Stimulated activated memory B cell treated with anti-CD40 and anti-IgM and Interleukin-4, amounts not matched to agents 10 μg/mL and 1 μg/mL and 100 μg/mL, for 72 hours (primary cell): Measurements from ENCODE around the gene FAM204A.

Source experiments
- ATAC-seq: fragments of 150-1000 bp; cut with Tn5 transposase; 2 replicates; pipeline ENCODE4 v1.10.0; 2021
- H3K27ac Mint-ChIP-seq: one replicate; pipeline ENCODE4 v1.8.0; 2022; ENCODE audit warnings: mild to moderate bottlenecking, mixed read lengths
- H3K27me3 Mint-ChIP-seq: one replicate; pipeline ENCODE4 v1.8.0; 2022; ENCODE audit warnings: mixed read lengths
- H3K36me3 Mint-ChIP-seq: one replicate; pipeline ENCODE4 v1.8.0; 2022; ENCODE audit warnings: mixed read lengths
- H3K4me1 Mint-ChIP-seq: one replicate; pipeline ENCODE4 v1.8.0; 2022; ENCODE audit warnings: mixed read lengths
- H3K4me3 Mint-ChIP-seq: one replicate; pipeline ENCODE4 v1.8.0; 2022; ENCODE audit warnings: mild to moderate bottlenecking, moderate library complexity, mixed read lengths
- H3K9me3 Mint-ChIP-seq: one replicate; pipeline ENCODE4 v1.8.0; 2022; ENCODE audit warnings: mixed read lengths

The FAM204A gene

GRCh38 chr10:118276204-118276603, 65.9 kb downstream of the FAM204A start:
- no peaks in the 10 kb centered on the region for H3K36me3 Mint-ChIP-seq
- no peak overlapping the region for H3K4me3 Mint-ChIP-seq
- peaks cover 5% of the 10 kb centered on the region for H3K9me3 Mint-ChIP-seq
- H3K4me1 Mint-ChIP-seq = no peaks in the 10 kb centered on the region
- no peak overlapping the region for H3K27ac Mint-ChIP-seq
- ATAC-seq = no peak
- H3K27me3 Mint-ChIP-seq = no peaks in the 10 kb centered on the region

DNA sequence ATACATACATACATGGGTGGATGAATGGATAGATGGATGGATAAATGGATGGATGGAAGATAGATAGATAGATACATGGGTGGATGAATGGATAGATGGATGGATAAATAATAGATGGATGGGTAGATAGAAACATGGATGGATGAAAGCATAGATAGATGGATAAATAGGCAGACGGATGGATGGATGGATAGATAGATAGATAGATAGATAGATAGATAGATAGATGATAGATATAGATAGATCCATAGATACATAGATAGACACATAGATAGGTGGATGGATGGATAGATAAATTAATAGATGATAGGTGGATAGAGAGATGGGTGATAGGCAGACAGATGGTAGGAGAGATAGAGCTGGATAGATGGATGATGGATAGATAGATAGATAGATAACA, 68.5 kb downstream of the FAM204A start:
- no peak overlapping the region for H3K4me3 Mint-ChIP-seq
- no peak overlapping the region for H3K27ac Mint-ChIP-seq
- no peaks in the 10 kb centered on the region for H3K27me3 Mint-ChIP-seq
- H3K9me3 Mint-ChIP-seq = peaks cover 3% of the 10 kb centered on the region
- no peaks in the 10 kb centered on the region for H3K4me1 Mint-ChIP-seq
- no peaks in the 10 kb centered on the region for H3K36me3 Mint-ChIP-seq
- ATAC-seq = no peak

DNA sequence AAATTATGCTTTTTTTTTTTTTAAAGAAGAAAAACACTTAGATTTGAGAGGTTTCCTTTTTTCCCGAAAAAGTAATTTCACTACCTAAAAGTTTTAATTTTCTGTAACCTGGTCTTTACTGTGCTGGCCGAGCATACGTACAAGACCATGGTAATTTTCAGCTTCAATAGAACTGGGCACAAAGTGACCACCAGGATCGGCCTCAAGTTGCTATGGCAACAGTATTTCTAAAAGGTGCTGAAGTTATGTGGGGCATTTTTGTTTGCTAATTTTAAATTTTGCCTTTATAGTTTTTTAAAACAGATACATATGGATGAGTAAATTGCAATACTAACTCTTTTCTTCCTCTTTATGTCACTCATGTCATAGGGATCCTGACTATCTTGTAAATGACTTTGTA, 69.4 kb downstream of the FAM204A start:
- H3K4me1 Mint-ChIP-seq = no peaks in the 10 kb centered on the region
- H3K27ac Mint-ChIP-seq = no peak overlapping the region
- H3K4me3 Mint-ChIP-seq = no peak overlapping the region
- no peaks in the 10 kb centered on the region for H3K36me3 Mint-ChIP-seq
- no peak for ATAC-seq
- H3K27me3 Mint-ChIP-seq = peaks cover 9% of the 10 kb centered on the region
- H3K9me3 Mint-ChIP-seq = peaks cover 3% of the 10 kb centered on the region

DNA sequence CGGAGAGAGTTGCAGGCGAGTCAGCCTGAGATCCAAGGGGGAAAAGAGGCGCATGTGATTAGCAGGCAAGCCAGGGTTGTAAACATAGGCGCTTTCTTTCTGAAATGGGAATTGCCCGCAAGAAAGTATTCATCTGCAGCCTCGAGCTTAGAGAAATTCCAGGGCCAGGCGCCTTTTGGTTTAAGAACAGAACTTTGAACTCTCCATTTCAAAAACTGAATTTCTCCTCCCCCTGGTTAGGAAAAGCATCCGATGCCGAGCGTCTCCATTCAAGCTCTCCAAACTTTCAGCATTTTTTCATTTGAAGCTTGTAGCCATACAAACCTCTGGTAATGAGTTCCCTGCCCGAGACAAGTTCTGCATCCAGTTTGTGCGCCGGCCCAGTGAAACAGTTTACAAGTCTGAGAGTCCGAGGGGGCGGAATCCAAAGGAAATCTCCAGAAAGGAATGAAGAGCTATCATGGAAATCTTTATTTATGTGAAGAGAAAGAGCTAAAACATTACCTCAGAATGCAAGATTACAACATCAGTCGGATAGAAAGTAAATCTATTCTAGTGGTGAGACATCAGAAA, 69.9 kb downstream of the FAM204A start:
- H3K4me1 Mint-ChIP-seq = no peaks in the 10 kb centered on the region
- H3K36me3 Mint-ChIP-seq = no peaks in the 10 kb centered on the region
- no peak overlapping the region for H3K27ac Mint-ChIP-seq

DNA sequence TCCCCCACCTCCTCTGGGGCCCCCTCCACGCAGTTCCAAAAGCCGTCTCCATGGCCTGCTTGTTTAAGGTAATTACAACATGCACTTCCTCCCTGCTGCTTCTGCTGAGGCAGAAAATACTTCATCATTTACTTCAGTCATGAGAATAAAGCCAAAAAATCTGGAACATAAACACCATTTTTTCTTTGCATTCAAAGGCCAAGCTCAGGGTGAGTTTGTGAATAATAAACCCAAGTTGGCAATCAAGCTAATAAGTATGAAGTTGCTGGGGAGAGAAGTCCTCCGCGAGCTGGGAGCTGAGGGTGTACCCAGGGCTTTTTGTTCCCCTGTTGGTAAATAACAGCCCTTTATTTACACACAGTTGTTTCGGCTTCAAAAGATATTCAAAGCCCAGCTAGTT, 70.5 kb downstream of the FAM204A start:
- H3K4me1 Mint-ChIP-seq = no peaks in the 10 kb centered on the region
- H3K36me3 Mint-ChIP-seq = no peaks in the 10 kb centered on the region
- ATAC-seq = no peak
- H3K27me3 Mint-ChIP-seq = peaks cover 14% of the 10 kb centered on the region
- H3K27ac Mint-ChIP-seq = no peak overlapping the region
- no peaks in the 10 kb centered on the region for H3K9me3 Mint-ChIP-seq
- no peak overlapping the region for H3K4me3 Mint-ChIP-seq

More for the DNA sequence above, 69.9 kb downstream of the FAM204A start:
- no peak overlapping the region for H3K4me3 Mint-ChIP-seq
- peaks cover under 1% of the 10 kb centered on the region for H3K9me3 Mint-ChIP-seq
- no peak for ATAC-seq
- peaks cover 14% of the 10 kb centered on the region for H3K27me3 Mint-ChIP-seq

GRCh38 chr10:118266098-118266748, 75.9 kb downstream of the FAM204A start:
- no peaks in the 10 kb centered on the region for H3K4me1 Mint-ChIP-seq
- H3K36me3 Mint-ChIP-seq = no peaks in the 10 kb centered on the region
- no peak overlapping the region for H3K4me3 Mint-ChIP-seq
- H3K27ac Mint-ChIP-seq = no peak overlapping the region
- H3K9me3 Mint-ChIP-seq = no peaks in the 10 kb centered on the region
- peaks cover 14% of the 10 kb centered on the region for H3K27me3 Mint-ChIP-seq
- ATAC-seq = no peak

DNA sequence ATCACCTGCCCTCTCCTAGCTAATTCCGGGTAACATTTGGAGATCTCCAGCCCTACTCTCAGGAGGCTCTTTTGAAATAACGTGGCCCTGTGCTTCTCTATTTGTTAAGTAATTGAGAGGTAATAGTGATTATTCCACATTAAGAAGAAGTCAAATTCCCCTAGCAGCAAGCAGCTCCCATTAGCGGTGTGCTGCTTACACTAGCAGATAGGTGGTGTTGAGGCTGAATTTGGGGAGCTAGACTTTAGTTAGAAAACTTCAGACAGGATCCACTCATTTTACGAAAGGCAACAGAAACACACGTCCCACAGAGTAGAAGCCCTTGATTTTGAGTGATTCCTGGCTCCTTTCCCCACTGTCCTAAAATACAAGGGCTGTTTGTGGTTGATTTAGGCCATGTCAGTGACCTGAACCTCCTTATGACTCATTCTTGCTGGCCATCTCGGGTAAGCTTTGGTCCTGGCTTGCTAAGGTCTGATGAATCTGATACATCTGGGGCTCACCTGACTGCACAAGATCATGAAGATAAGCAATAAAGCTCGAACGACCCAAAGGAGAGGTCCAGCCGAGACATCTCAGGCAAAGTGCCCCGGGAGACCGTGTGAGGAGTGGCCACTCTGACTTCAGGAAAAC, 77.2 kb downstream of the FAM204A start:
- Mint-ChIP-seq H3K4me1 (no peaks in the 10 kb centered on the region), H3K9me3 (no peaks in the 10 kb centered on the region), H3K4me3 (no peak overlapping the region), H3K27me3 (peaks cover 22% of the 10 kb centered on the region), H3K36me3 (no peaks in the 10 kb centered on the region), H3K27ac (no peak overlapping the region)
- ATAC-seq = no peak

GRCh38 chr10:118264252-118264651, 77.9 kb downstream of the FAM204A start:
- no peaks in the 10 kb centered on the region for H3K9me3 Mint-ChIP-seq
- H3K4me3 Mint-ChIP-seq = no peak overlapping the region
- H3K27me3 Mint-ChIP-seq = peaks cover 26% of the 10 kb centered on the region
- no peak overlapping the region for H3K27ac Mint-ChIP-seq
- no peaks in the 10 kb centered on the region for H3K36me3 Mint-ChIP-seq
- H3K4me1 Mint-ChIP-seq = no peaks in the 10 kb centered on the region
- ATAC-seq = no peak

DNA sequence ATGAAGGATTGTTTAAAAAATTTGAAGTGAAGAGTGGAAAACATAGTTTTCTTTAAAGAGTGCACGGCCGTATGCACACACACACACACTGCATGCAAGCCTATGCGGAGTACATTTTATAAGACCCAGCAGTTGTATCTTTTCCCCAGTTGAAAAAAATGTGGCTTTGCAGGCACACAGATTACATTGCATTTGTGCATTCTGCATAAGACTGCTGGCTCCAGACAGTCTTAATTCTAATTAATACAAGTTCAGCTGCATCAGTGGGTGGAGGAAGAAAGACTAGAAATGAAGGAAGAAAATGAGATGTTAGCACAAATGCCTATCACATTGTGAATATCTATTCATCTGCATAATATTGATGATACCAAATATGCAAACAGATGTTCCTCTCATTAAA, 79.6 kb downstream of the FAM204A start:
- Mint-ChIP-seq H3K4me3 (no peak overlapping the region), H3K36me3 (no peaks in the 10 kb centered on the region), H3K4me1 (no peaks in the 10 kb centered on the region), H3K27ac (no peak overlapping the region), H3K9me3 (no peaks in the 10 kb centered on the region), H3K27me3 (peaks cover 15% of the 10 kb centered on the region)
- ATAC-seq = no peak

GRCh38 chr10:118259288-118259906, 82.7 kb downstream of the FAM204A start:
- no peak for ATAC-seq

GRCh38 chr10:118258285-118258684, 83.8 kb downstream of the FAM204A start:
- Mint-ChIP-seq H3K27me3 (peaks cover 12% of the 10 kb centered on the region), H3K9me3 (no peaks in the 10 kb centered on the region), H3K36me3 (no peaks in the 10 kb centered on the region), H3K4me3 (no peak overlapping the region), H3K4me1 (no peaks in the 10 kb centered on the region), H3K27ac (no peak overlapping the region)
- ATAC-seq = no peak

More at GRCh38 chr10:118259288-118259906, 82.7 kb downstream of the FAM204A start:
- Mint-ChIP-seq H3K36me3 (no peaks in the 10 kb centered on the region), H3K4me1 (no peaks in the 10 kb centered on the region), H3K4me3 (no peak overlapping the region), H3K9me3 (no peaks in the 10 kb centered on the region), H3K27ac (no peak overlapping the region), H3K27me3 (peaks cover 12% of the 10 kb centered on the region)

DNA sequence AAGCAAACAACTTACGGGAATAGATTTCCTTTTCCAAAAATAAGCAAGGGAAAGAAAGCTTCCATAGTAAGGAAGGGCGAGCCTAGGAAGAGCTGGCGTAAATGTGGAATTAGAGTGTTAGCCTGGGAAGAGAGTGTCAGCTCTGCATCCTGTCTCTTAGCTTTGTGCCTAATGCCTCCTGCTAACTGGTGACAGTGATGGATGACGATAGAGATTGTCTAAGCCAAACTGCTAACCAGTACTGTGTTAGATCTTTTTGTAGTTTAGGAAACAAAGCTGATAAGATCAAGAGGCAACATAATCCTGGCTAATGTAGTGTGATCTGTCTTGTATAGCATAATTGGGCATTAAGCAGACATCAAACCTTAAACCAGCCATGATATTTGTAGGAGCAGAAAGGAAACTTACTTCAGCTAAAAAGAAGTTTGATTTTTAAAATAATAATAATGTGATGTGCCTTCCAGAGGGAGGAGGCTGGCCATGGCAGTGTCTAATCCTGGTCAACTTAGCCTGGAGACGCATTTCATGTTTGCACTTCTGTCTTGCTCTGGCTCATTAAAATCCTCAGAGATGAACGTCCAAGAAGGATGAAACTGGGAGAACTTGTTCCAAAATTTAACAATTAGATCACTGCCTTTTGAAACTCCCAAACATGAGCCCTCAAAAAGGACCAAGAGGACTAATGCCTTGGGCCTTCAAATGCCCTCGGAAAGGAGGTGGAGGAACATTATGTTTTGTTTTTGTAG, 85.1 kb downstream of the FAM204A start:
- Mint-ChIP-seq H3K4me1 (no peaks in the 10 kb centered on the region), H3K27me3 (peaks cover 12% of the 10 kb centered on the region), H3K4me3 (no peak overlapping the region), H3K36me3 (no peaks in the 10 kb centered on the region), H3K27ac (no peak overlapping the region), H3K9me3 (no peaks in the 10 kb centered on the region)
- no peak for ATAC-seq

- H3K4me1 Mint-ChIP-seq = no peaks in the 10 kb centered on the region
- no peak for ATAC-seq
- no peak overlapping the region for H3K4me3 Mint-ChIP-seq
- H3K36me3 Mint-ChIP-seq = no peaks in the 10 kb centered on the region
- no peak overlapping the region for H3K27ac Mint-ChIP-seq
- H3K27me3 Mint-ChIP-seq = peaks cover 12% of the 10 kb centered on the region
- no peaks in the 10 kb centered on the region for H3K9me3 Mint-ChIP-seq
Observed at GRCh38 chr10:118256209-118256608, 85.9 kb downstream of the FAM204A start.

- no peak overlapping the region for H3K27ac Mint-ChIP-seq
- H3K27me3 Mint-ChIP-seq = peaks cover 15% of the 10 kb centered on the region
- H3K4me1 Mint-ChIP-seq = no peaks in the 10 kb centered on the region
- H3K36me3 Mint-ChIP-seq = no peaks in the 10 kb centered on the region
- no peak overlapping the region for H3K4me3 Mint-ChIP-seq
- no peak for ATAC-seq
- H3K9me3 Mint-ChIP-seq = no peaks in the 10 kb centered on the region
Observed at GRCh38 chr10:118255355-118255754, 86.8 kb downstream of the FAM204A start.

GRCh38 chr10:118254654-118255053, 87.5 kb downstream of the FAM204A start:
- Mint-ChIP-seq H3K27me3 (peaks cover 15% of the 10 kb centered on the region), H3K4me3 (no peak overlapping the region), H3K4me1 (no peaks in the 10 kb centered on the region), H3K9me3 (no peaks in the 10 kb centered on the region), H3K27ac (no peak overlapping the region), H3K36me3 (no peaks in the 10 kb centered on the region)
- ATAC-seq = no peak
